Measurements from ENCODE around the gene MLLT6.

MLLT6 gene

DNA sequence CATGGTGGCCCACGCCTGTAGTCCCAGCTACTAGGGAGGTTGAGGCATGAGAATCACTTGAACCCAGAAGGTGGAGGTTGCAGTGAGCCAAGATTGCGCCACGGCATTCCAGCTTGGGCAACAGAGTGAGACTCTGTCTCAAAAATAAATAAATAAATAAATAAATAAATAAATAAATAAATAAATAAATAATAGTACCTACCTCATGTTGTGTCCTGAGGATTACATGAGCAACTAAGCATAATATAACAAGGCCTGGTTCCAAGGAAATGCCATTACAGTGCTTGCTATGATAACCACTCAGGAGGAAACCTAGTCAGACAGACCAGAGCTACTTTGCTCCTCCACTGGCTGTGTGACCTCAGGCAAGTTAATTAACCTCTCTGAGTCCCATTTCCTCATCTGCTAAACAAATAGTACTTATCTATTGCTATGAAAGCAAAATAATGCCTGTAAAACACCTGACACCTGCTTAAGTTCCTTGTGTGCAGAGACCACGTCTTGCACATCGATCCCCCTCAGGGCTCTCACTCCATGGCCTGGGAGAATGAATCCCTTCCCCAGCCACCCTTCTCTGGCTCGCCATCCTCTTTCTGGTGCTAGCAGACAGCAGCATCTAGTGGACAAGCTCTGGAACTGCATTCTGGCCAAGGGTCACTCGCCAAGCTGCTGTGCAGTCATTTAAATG, 37.8 kb upstream of the MLLT6 start:
- H3K9me3 ChIP-seq (replicated peaks; ENCODE audit: insufficient read depth, low read length) = no peaks in the 10 kb centered on the region
- DNase-seq = peak; percentile 62
- no peaks in the 10 kb centered on the region for H3K79me2 ChIP-seq (ENCODE audit: low read length)
- no peak overlapping the region for H3K4me2 ChIP-seq (ENCODE audit: low read depth, low read length)
- H3F3A ChIP-seq (ENCODE audit: insufficient read depth, low read length) = no peaks in the 10 kb centered on the region; the same call in 1 of the 2 replicates
- H4K20me1 ChIP-seq (ENCODE audit: insufficient read depth, low read length) = no peaks in the 10 kb centered on the region
- H3K27ac ChIP-seq (ENCODE audit: low read length) = no peak overlapping the region
- H3K9ac ChIP-seq (ENCODE audit: low read length) = no peak overlapping the region
- no peaks in the 10 kb centered on the region for H3K9me2 ChIP-seq (replicated peaks; ENCODE audit: insufficient read depth, low read length)
- no peak overlapping the region for H2AFZ ChIP-seq (ENCODE audit: low read length)
- no peaks in the 10 kb centered on the region for H3K4me1 ChIP-seq (ENCODE audit: low read length)
- peaks cover 35% of the 10 kb centered on the region for H3K27me3 ChIP-seq (replicated peaks; ENCODE audit: insufficient read depth, low read length)
- TF ChIP-seq EZH2phosphoT487 (IDR thresholded peaks at IDR 0.05; ENCODE audit: low read length) = no peak
- TF ChIP-seq, protein P1, sequence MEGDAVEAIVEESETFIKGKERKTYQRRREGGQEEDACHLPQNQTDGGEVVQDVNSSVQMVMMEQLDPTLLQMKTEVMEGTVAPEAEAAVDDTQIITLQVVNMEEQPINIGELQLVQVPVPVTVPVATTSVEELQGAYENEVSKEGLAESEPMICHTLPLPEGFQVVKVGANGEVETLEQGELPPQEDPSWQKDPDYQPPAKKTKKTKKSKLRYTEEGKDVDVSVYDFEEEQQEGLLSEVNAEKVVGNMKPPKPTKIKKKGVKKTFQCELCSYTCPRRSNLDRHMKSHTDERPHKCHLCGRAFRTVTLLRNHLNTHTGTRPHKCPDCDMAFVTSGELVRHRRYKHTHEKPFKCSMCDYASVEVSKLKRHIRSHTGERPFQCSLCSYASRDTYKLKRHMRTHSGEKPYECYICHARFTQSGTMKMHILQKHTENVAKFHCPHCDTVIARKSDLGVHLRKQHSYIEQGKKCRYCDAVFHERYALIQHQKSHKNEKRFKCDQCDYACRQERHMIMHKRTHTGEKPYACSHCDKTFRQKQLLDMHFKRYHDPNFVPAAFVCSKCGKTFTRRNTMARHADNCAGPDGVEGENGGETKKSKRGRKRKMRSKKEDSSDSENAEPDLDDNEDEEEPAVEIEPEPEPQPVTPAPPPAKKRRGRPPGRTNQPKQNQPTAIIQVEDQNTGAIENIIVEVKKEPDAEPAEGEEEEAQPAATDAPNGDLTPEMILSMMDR (IDR thresholded peaks at IDR 0.05; ENCODE audit: low read length) = peak; percentile 99
- H3K4me3 ChIP-seq (ENCODE audit: low read length) = no peak overlapping the region
- H3K36me3 ChIP-seq (replicated peaks; ENCODE audit: insufficient read depth, low read length) = no peaks in the 10 kb centered on the region

DNA sequence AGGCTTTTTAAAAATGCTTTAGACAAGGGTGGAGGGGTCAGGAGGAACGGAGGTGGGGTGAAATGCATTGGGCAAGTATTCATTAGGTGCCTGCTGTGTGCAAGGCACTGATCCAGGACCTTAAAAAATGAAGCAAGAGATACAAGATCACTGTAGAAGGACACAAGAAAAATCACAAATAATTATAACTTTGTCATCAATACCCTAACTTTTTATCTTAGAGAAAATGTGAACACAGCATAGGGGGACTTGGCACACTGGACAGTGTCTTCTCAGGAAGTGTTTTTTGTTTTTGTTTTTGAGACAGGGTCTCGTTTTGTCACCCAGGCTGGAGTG, 37.3 kb upstream of the MLLT6 start:
- TF ChIP-seq, protein P1 (IDR thresholded peaks at IDR 0.05; ENCODE audit: low read length) = no peak; the same call in 1 of the 2 replicates
- TF ChIP-seq EZH2phosphoT487 (IDR thresholded peaks at IDR 0.05; ENCODE audit: low read length) = no peak
- no peak for TF ChIP-seq EZH2 (optimal IDR thresholded peaks at IDR 0.05; ENCODE audit: low read depth, low read length)
- H3K27me3 ChIP-seq (replicated peaks; ENCODE audit: insufficient read depth, low read length) = peaks cover 40% of the 10 kb centered on the region

DNA sequence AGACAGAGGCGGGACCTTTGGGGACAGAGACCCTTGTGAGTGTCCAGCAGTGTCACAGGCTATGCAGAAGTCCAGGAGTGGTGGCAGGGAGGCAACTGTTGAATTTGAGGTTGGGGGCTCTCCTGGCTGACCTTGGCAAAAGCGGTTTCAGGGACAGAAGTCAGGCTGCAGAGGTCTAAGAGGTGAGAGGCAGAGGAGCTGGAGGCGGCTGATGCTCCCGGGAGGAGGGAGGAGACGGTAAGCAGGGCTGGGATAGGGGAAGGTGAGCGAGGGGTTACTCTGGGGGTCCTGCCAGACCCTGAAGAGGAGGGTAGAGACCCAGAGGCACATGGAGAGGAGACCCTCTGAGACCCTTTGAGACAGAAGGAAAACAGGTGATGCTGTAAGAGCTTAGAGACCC, 35.6 kb upstream of the MLLT6 start:
- Histone ChIP-seq H3K9me2 (replicated peaks; ENCODE audit: insufficient read depth, low read length) (no peaks in the 10 kb centered on the region), H3K79me2 (ENCODE audit: low read length) (no peaks in the 10 kb centered on the region), H3K9ac (ENCODE audit: low read length) (no peak overlapping the region), H3K27ac (ENCODE audit: low read length) (no peak overlapping the region), H3F3A (ENCODE audit: insufficient read depth, low read length) (no peaks in the 10 kb centered on the region; the same call in 1 of the 2 replicates), H3K36me3 (replicated peaks; ENCODE audit: insufficient read depth, low read length) (no peaks in the 10 kb centered on the region), H3K27me3 (replicated peaks; ENCODE audit: insufficient read depth, low read length) (peaks cover 46% of the 10 kb centered on the region), H2AFZ (ENCODE audit: low read length) (no peak overlapping the region), H3K4me3 (ENCODE audit: low read length) (no peak overlapping the region), H3K4me1 (ENCODE audit: low read length) (no peaks in the 10 kb centered on the region), H3K9me3 (replicated peaks; ENCODE audit: insufficient read depth, low read length) (no peaks in the 10 kb centered on the region), H4K20me1 (ENCODE audit: insufficient read depth, low read length) (no peaks in the 10 kb centered on the region), H3K4me2 (ENCODE audit: low read depth, low read length) (no peak overlapping the region)
- DNase-seq = no peak
- no peak for TF ChIP-seq EZH2phosphoT487 (IDR thresholded peaks at IDR 0.05; ENCODE audit: low read length)
- TF ChIP-seq, protein P1 (IDR thresholded peaks at IDR 0.05; ENCODE audit: low read length) = no peak
- TF ChIP-seq EZH2 (optimal IDR thresholded peaks at IDR 0.05; ENCODE audit: low read depth, low read length) = no peak

More for the DNA sequence above, 37.3 kb upstream of the MLLT6 start:
- no peaks in the 10 kb centered on the region for H3K36me3 ChIP-seq (replicated peaks; ENCODE audit: insufficient read depth, low read length)
- no peak overlapping the region for H2AFZ ChIP-seq (ENCODE audit: low read length)
- H3K4me2 ChIP-seq (ENCODE audit: low read depth, low read length) = no peak overlapping the region
- H3F3A ChIP-seq (ENCODE audit: insufficient read depth, low read length) = no peaks in the 10 kb centered on the region; the same call in 1 of the 2 replicates
- H3K4me3 ChIP-seq (ENCODE audit: low read length) = no peak overlapping the region
- no peak overlapping the region for H3K9ac ChIP-seq (ENCODE audit: low read length)
- H3K79me2 ChIP-seq (ENCODE audit: low read length) = no peaks in the 10 kb centered on the region
- H3K9me3 ChIP-seq (replicated peaks; ENCODE audit: insufficient read depth, low read length) = no peaks in the 10 kb centered on the region
- H3K4me1 ChIP-seq (ENCODE audit: low read length) = no peaks in the 10 kb centered on the region
- H3K9me2 ChIP-seq (replicated peaks; ENCODE audit: insufficient read depth, low read length) = no peaks in the 10 kb centered on the region
- H4K20me1 ChIP-seq (ENCODE audit: insufficient read depth, low read length) = no peaks in the 10 kb centered on the region
- no peak for DNase-seq
- no peak overlapping the region for H3K27ac ChIP-seq (ENCODE audit: low read length)
